Measurements from ENCODE around the gene WDFY4.

The WDFY4 gene

GRCh38 chr10:49023071-49023470, 338.4 kb downstream of the WDFY4 start:
- no peak for DNase-seq (ENCODE audit: low read depth in 2 of 2)

- no peak for DNase-seq (ENCODE audit: low read depth in 2 of 2)
Measured at GRCh38 chr10:49023752-49024151, 339.1 kb downstream of the WDFY4 start.

GRCh38 chr10:49024484-49024883, 339.8 kb downstream of the WDFY4 start:
- no peak for DNase-seq (ENCODE audit: low read depth in 2 of 2)

- DNase-seq (ENCODE audit: low read depth in 2 of 2) = no peak
Measured at GRCh38 chr10:49025347-49025983, 340.8 kb downstream of the WDFY4 start.

- no peak for DNase-seq (ENCODE audit: low read depth in 2 of 2)
Measured at GRCh38 chr10:49028639-49029038, 344.0 kb downstream of the WDFY4 start.

GRCh38 chr10:49029666-49030065, 345.0 kb downstream of the WDFY4 start:
- no peak for DNase-seq (ENCODE audit: low read depth in 2 of 2)
